ENCODE measurements around the gene RSRC2. TPM values are rescaled to one million over a fixed set of nuclear protein-coding genes. Genes with fewer than 3 reads are reported as not detected.
"Not testable (repeated sequence)": the region's sequence is repeated elsewhere in the genome, so short reads cannot be mapped to it uniquely, and the experiment has no call there.

The RSRC2 gene
- total RNA-seq, 1 donor = 258 TPM

GRCh38 chr12:122483969-122484368 lies 42.8 kb downstream of the RSRC2 start:
- H3K9me3 ChIP-seq (ENCODE audit: low read depth, low read length) = no peaks in the 10 kb centered on the region
- H3K4me1 ChIP-seq (ENCODE audit: insufficient read depth, low read length) = no peaks in the 10 kb centered on the region
- no peak overlapping the region for H3K4me3 ChIP-seq (ENCODE audit: low read length)
- H3K27me3 ChIP-seq (ENCODE audit: insufficient read depth, low read length) = no peaks in the 10 kb centered on the region

GRCh38 chr12:122481861-122482260 lies 44.9 kb downstream of the RSRC2 start:
- Histone ChIP-seq H3K27me3 (ENCODE audit: insufficient read depth, low read length) (no peaks in the 10 kb centered on the region), H3K9me3 (ENCODE audit: low read depth, low read length) (no peaks in the 10 kb centered on the region), H3K4me1 (ENCODE audit: insufficient read depth, low read length) (no peaks in the 10 kb centered on the region), H3K4me3 (ENCODE audit: low read length) (no peak overlapping the region)

- H3K27me3 ChIP-seq (ENCODE audit: insufficient read depth, low read length) = no peaks in the 10 kb centered on the region
- no peaks in the 10 kb centered on the region for H3K4me1 ChIP-seq (ENCODE audit: insufficient read depth, low read length)
- H3K4me3 ChIP-seq (ENCODE audit: low read length) = no peak overlapping the region
- H3K9me3 ChIP-seq (ENCODE audit: low read depth, low read length) = no peaks in the 10 kb centered on the region
Observed at GRCh38 chr12:122480753-122481152, 46.0 kb downstream of the RSRC2 start.

- H3K9me3 ChIP-seq (ENCODE audit: low read depth, low read length) = no peaks in the 10 kb centered on the region
- H3K4me1 ChIP-seq (ENCODE audit: insufficient read depth, low read length) = no peaks in the 10 kb centered on the region
Observed at GRCh38 chr12:122474324-122474716, 52.4 kb downstream of the RSRC2 start.

GRCh38 chr12:122473543-122474323 lies 53.0 kb downstream of the RSRC2 start:
- H3K4me1 ChIP-seq (ENCODE audit: insufficient read depth, low read length) = no peaks in the 10 kb centered on the region
- no peaks in the 10 kb centered on the region for H3K9me3 ChIP-seq (ENCODE audit: low read depth, low read length)
- H3K4me3 ChIP-seq (ENCODE audit: low read length) = no peak overlapping the region
- no peaks in the 10 kb centered on the region for H3K27me3 ChIP-seq (ENCODE audit: insufficient read depth, low read length)

More at GRCh38 chr12:122474324-122474716, 52.4 kb downstream of the RSRC2 start:
- H3K27me3 ChIP-seq (ENCODE audit: insufficient read depth, low read length) = no peaks in the 10 kb centered on the region
- H3K4me3 ChIP-seq (ENCODE audit: low read length) = no peak overlapping the region

GRCh38 chr12:122471324-122472226 lies 55.2 kb downstream of the RSRC2 start:
- Histone ChIP-seq H3K9me3 (ENCODE audit: low read depth, low read length) (no peaks in the 10 kb centered on the region), H3K4me1 (ENCODE audit: insufficient read depth, low read length) (no peaks in the 10 kb centered on the region), H3K4me3 (ENCODE audit: low read length) (no peak overlapping the region), H3K27me3 (ENCODE audit: insufficient read depth, low read length) (no peaks in the 10 kb centered on the region)

GRCh38 chr12:122470576-122470975 lies 56.2 kb downstream of the RSRC2 start:
- not testable (repeated sequence) for H3K4me1 ChIP-seq (ENCODE audit: insufficient read depth, low read length); H3K9me3 ChIP-seq (ENCODE audit: low read depth, low read length); H3K4me3 ChIP-seq (ENCODE audit: low read length); H3K27me3 ChIP-seq (ENCODE audit: insufficient read depth, low read length)

- not testable (repeated sequence) for H3K4me1 ChIP-seq (ENCODE audit: insufficient read depth, low read length); H3K9me3 ChIP-seq (ENCODE audit: low read depth, low read length); H3K4me3 ChIP-seq (ENCODE audit: low read length); H3K27me3 ChIP-seq (ENCODE audit: insufficient read depth, low read length)
Observed at GRCh38 chr12:122469856-122470255, 56.9 kb downstream of the RSRC2 start.

- H3K9me3 ChIP-seq (ENCODE audit: low read depth, low read length) = no peaks in the 10 kb centered on the region
- H3K27me3 ChIP-seq (ENCODE audit: insufficient read depth, low read length) = no peaks in the 10 kb centered on the region
- H3K4me3 ChIP-seq (ENCODE audit: low read length) = no peak overlapping the region
- peaks cover 4% of the 10 kb centered on the region for H3K4me1 ChIP-seq (ENCODE audit: insufficient read depth, low read length)
Observed at GRCh38 chr12:122467983-122468382, 58.8 kb downstream of the RSRC2 start.

GRCh38 chr12:122464317-122465042 lies 62.3 kb downstream of the RSRC2 start:
- H3K9me3 ChIP-seq (ENCODE audit: low read depth, low read length); H3K4me3 ChIP-seq (ENCODE audit: low read length); H3K27me3 ChIP-seq (ENCODE audit: insufficient read depth, low read length); H3K4me1 ChIP-seq (ENCODE audit: insufficient read depth, low read length): not testable (repeated sequence)

GRCh38 chr12:122460641-122461040 lies 66.1 kb downstream of the RSRC2 start:
- Histone ChIP-seq H3K27me3 (ENCODE audit: insufficient read depth, low read length) (no peaks in the 10 kb centered on the region), H3K9me3 (ENCODE audit: low read depth, low read length) (no peaks in the 10 kb centered on the region), H3K4me3 (ENCODE audit: low read length) (no peak overlapping the region), H3K4me1 (ENCODE audit: insufficient read depth, low read length) (peaks cover 4% of the 10 kb centered on the region)

- Histone ChIP-seq H3K4me3 (ENCODE audit: low read length) (no peak overlapping the region), H3K9me3 (ENCODE audit: low read depth, low read length) (no peaks in the 10 kb centered on the region), H3K4me1 (ENCODE audit: insufficient read depth, low read length) (peaks cover 3% of the 10 kb centered on the region), H3K27me3 (ENCODE audit: insufficient read depth, low read length) (no peaks in the 10 kb centered on the region)
Observed at GRCh38 chr12:122460061-122460460, 66.7 kb downstream of the RSRC2 start.

GRCh38 chr12:122459211-122459610 lies 67.5 kb downstream of the RSRC2 start:
- Histone ChIP-seq H3K4me1 (ENCODE audit: insufficient read depth, low read length) (peaks cover 3% of the 10 kb centered on the region), H3K9me3 (ENCODE audit: low read depth, low read length) (no peaks in the 10 kb centered on the region), H3K27me3 (ENCODE audit: insufficient read depth, low read length) (no peaks in the 10 kb centered on the region), H3K4me3 (ENCODE audit: low read length) (no peak overlapping the region)

- no peaks in the 10 kb centered on the region for H3K9me3 ChIP-seq (ENCODE audit: low read depth, low read length)
- H3K4me3 ChIP-seq (ENCODE audit: low read length) = no peak overlapping the region
- H3K27me3 ChIP-seq (ENCODE audit: insufficient read depth, low read length) = no peaks in the 10 kb centered on the region
- peaks cover 12% of the 10 kb centered on the region for H3K4me1 ChIP-seq (ENCODE audit: insufficient read depth, low read length)
Observed at GRCh38 chr12:122458105-122459035, 68.4 kb downstream of the RSRC2 start.

Measured in mononuclear cell (primary cell).